GM21423 (cell line): ENCODE measurements around the gene P2RY13.

Experiments
- ATAC-seq: cut with Tn5 transposase; IDR thresholded peaks from one replicate; pipeline ENCODE4 v1.9.1; 2021; ENCODE audit warnings: mild to moderate bottlenecking, moderate library complexity; ENCODE audit not compliant: unreplicated experiment

P2RY13 gene

GRCh38 chr3:151329363-151329762, at the start of gene P2RY13:
Gene P2RY13, minus strand, starts transcription at chr3:151329549. Its CDS starts 21 bp downstream, at chr3:151329528.
- no peak for ATAC-seq

DNA sequence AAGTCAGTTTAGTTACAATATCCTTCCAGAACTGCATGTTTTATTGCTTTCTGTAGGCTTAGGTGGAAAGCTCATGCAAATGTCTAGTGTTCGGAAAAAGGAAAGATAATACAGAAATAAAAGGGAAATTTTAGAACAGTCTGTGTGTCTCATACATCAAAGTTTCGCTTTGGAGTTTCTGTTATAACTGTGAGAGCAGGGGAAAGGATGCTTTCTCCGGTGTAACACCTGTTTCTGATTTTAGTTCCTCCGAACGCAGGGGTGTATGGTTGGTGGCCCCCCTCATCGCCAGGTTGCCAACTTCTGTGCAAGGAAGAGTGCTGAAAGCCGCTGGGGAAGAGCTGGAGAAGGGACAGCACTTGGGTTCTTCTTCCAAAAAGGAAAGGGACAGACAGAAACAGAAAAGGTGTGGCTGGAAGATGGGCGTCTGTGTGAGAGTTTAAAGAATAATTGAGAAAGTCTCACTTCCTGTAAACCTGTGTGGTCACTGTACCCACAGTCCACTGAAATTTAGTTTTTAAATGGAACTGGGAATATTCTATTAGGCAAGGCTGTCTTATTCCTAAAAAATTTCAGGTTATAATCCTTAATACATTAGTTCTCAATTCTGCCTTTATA, 48.5 kb upstream of the P2RY13 start:
- ATAC-seq = no peak

DNA sequence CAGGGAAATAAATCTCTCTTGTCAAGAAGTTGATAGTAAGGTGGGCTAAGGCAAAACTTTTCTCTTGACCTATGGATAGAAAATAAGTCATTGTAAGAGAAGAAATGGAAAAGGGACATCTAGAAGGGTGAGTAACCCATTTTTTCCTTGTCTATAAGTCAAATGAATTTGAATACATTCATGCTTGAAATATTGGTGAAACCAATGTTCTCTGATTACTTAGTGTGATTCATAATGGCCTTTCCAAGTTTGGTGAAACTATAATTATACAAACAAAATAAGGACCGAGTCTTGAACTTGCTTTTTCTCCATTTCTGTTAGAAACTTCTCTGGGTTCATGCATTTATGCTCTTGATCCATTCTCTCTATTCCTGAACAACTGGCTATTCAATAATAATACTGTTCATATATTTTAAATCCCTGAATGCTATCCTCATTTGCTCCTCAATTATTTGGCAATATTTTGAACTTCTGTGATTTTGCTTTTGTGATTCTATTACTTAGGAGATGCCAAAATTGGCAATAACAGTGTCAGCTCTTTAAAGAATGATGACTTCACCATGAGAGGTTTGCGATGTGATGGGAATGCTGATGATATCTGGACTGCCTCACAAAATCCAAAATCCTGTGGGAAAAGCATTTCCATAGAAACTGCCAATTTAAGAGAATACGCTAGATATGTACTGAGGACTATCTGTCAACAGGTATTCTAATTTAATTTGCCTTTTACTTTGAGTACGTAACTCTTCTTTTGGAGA, 42.9 kb upstream of the P2RY13 start:
- ATAC-seq = no peak

DNA sequence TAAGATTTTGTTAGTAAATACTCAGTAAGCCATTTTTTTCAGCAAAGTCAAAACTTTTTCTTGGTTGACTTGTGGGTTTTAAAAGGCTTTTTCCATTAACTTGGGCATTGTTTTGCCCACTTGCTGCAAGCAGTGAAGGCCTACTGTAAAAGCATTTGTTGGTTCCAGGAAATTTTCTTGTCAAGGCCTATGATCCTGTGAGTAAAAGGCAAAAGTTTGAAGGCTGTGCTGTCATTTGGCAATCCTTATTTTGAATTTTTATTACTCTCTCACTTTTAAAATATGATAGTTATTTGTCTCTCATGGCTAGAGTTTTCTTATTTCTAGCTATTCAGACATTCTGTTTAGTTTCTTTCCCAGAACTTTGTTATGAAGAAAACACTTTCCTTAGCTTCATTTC, 42.2 kb upstream of the P2RY13 start:
- ATAC-seq = no peak

DNA sequence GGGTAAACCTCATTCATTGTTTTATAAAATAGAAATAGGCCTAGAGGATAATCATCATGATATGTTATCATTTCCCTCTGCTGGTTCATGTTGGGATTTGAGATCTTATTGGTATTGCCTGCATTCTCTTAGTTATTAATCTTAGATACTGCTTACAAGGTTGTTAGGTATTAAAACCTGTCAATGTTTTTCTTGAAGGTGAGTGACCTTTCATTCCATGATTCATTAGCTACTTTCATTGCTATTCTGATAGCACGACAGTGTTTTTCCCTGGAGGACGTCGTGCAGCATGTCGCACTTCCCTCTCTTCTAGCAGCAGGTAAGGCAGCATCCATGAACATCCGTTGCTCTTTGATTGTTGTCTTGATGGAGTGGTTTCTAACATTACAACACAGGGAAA, 38.1 kb upstream of the P2RY13 start:
- ATAC-seq = no peak

DNA sequence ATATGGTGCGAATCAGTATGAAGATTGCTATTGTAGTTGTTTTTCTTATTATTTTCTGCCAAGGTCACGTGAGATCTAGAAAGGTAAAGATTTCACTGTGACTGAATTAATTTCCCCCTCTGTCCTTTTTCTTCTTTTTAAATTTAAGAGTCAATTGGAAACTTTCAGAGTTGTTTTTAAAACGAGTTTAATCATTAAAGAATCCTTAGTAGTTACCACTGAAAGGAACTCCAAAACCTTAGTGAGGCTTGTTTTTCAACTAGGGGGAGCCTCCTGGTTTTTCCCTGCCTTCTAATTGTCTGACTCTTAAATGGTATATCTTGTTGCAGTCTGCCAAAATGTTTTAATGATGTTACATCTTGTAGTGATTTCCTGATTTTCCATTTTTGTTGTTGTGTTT, 37.6 kb upstream of the P2RY13 start:
- no peak for ATAC-seq

- no peak for ATAC-seq
Measured at GRCh38 chr3:151362751-151363174, 33.4 kb upstream of the P2RY13 start.

DNA sequence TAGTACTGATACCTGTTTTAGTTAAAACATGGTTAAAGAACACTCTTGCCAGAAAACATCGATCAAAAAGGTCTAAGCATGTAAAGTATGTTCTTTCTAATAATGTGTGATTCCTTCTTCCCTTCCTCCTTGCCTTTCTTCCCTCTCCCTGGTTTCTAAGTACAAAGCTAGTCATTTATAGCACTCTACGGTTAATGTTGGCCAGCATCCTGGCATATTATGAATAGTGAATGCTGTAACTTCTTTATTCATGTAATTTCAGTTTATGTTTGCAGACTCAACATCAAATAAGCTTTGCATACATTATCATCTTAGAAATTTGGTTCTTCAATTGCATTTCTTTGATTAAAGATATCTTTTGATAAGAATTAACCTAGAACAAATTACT, 28.1 kb upstream of the P2RY13 start:
- no peak for ATAC-seq

DNA sequence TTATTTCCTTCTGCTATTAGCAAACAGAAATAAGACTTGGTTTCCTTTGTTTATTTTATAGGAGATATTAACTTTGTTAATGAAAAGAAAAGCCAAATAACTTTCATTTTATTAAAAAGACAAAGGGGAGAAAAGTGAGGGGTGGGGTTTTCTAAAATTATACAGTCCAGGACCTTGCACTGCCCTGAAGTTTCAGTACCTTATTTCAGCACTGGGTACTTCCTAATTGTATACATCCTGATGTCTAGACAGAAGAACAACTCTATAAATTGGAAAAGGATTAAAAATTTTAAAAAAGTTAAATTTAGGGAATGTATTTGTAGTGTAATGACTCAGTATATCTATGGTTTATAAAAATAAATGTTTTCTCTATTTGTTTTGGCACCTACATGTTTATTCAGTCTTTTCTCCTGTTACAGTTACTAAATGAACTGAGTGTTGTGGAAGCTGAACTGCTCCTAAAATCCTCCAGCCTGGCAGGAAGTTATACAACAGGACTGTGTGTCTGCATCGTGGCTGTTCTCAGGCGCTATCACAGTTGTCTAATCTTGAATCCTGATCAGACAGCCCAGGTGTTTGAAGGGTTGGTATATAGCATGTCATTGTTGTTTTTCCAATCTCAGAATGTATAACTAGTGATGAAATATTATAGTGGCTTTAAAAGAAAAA, 27.6 kb upstream of the P2RY13 start:
- ATAC-seq = no peak

- ATAC-seq = peak; percentile 17
Measured at GRCh38 chr3:151351648-151352047, 22.3 kb upstream of the P2RY13 start.

DNA sequence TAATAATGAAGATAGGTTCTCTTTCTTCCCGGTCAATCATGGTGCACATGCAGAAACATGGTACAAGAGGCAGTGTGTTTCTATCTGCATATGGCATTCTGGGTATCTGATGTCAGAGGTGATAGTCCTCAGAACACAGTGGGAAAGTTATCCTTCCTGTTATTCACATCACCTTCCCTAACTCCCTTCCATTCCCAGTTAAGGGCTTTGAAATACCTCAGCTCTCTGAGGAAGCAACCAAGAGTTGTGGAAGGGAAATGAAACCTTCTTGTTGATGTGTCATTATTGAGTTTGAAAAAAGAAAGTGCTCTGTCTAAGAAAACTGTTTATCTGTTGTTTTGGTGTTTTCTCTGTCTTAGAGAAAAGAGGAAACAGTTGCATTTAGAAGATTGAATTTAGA, 21.9 kb upstream of the P2RY13 start:
- ATAC-seq = peak; percentile 85

DNA sequence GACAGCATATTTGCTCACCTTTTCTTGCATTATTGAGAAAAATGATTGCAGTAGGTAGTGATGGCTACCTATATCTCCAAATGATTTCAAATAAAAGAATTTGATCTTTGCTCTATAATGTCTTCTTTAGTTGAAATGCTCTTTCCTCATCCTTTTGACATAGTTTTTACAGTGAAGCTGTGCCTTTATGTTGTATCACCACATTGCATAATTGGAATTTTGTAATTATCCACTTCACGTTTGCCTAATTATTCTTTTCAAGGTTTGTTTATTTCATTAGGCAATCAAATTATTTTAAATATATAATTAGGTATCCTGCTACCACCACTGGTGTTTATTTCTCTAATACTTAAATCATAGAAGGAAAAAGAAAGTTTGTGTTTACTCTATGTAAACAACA, 21.3 kb upstream of the P2RY13 start:
- ATAC-seq = no peak

DNA sequence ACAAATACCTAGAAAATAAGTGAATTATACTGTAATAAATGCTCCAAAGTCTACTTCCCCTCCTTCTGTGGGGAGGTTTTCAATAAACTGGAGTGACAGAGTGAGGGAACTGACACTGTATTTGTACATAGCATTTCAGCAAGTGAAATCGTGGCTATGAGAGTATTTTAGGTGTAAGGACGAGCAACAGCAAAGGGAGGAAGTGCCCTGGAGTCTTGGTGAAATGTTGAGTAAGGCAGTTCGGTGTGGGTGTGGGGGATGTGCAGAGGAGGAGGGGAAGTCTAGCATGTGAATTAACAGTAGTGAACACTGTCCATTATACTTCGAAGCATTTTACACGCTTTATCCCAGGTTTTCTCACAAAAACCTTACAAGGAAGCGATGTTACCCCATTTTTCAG, 18.1 kb upstream of the P2RY13 start:
- ATAC-seq = no peak

DNA sequence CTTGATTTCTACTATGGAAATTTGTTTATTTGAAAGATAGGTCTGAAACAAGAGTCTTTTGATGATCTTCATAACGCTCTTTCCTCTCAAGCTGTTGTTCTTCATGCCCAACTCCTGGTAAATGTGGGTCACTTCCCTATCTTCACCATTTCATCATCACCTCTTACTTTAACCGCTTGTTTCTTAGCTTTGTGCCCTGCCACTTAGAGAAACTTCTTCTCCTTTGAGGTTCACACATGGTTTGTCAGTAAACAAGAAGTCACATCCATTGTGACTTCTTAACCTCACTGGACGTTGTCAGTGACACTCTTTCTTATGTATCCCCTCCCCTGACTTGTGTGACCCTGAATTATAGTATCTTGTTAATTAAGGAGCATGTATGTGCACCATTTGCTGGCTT, 16.9 kb upstream of the P2RY13 start:
- ATAC-seq = no peak

DNA sequence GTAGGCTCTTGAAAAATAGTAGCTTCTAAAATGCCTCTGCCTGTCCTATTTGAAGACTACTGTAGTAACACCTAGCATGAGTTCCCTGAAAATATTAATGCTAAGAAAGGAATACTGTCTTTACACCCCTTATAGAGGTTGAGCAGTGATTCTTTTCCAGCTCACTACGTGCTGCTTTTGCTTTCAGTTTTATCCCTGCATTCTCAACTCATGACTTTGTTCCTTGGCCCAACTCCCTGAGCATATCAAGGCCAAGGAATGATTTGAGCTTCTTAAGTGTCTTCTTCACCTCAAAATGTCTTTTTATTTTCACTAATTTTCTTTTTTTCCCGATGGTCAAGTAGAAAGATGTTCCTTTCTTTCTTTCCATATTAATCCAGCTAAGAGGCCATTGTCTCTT, 16.5 kb upstream of the P2RY13 start:
- ATAC-seq = no peak

- no peak for ATAC-seq
Measured at GRCh38 chr3:151331696-151332095, 2.3 kb upstream of the P2RY13 start.

DNA sequence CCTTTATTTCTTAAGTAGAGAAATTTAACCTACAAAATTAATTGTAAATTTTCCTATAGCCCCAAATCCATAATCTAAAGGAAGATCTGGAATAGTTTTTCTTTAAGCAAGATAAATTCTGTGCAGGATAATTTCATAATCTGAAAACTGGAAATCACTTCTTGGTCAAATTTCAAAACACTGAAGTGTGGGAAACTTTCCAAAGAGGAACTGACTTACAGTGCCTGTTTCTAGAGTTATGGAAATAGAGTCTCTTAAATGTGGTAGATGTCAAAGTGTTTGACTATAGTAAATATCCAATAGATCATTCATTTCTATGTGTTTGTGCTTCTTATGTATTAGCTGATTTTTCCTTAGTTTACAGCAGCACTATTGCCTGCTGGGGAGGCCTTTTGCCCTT, 1.6 kb upstream of the P2RY13 start:
- ATAC-seq = no peak

DNA sequence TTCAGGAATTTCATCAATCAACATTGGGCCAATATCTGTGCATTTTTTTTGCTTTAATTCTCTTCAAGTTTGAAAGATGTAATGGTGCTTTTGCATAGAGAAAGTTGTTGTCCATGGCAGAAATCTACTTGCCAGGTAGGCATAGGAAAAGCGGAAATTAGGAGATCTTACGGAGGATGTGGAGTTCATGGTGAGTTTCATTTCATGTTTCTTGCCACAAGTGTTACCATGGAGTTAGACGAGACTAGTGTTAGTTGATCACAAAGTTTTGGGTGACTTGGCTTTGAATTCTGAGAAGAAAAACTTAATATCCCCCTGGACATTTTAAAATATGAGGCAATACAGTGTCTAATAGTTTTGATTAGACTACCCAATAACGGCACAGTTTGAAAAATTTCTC, 1.0 kb upstream of the P2RY13 start:
- ATAC-seq = no peak

- ATAC-seq = no peak
Measured at GRCh38 chr3:151328298-151328995, 902 bp downstream of the P2RY13 start.

DNA sequence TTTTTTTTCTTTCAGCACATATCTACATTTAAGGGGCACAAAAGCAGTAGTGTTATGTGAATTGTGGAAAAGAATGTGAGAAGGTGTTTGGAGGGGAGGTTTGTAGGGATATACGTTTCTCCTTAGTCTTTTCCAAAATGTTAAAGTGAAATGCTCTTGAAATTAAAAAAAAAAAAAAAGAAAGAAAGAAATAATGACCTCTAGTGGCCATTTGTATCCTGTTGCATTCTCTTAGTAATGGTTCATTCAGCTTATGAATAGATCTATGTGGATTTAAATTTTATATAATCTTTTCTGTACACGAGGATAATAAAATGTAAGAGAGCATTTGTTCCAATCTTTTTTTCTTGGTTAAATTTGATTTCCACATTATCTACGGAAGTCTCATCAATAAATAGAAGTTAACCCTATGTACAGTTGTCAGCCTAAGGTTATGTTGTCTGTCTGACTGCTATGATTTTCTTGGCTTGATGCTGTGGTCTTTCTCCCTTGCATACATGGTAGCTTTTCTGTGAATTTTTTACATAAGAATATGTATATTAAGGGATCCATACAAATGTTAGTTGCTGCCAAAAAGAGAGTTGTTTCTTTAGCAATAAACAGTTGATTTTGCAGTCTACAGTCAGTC, 1.7 kb downstream of the P2RY13 start:
- ATAC-seq = no peak

GRCh38 chr3:151322511-151322910, 6.8 kb downstream of the P2RY13 start:
- no peak for ATAC-seq
